WERI-Rb-1 (cell line): ENCODE data around the gene OR2H2.

Experiments
- DNase-seq: peaks from one replicate; pipeline ENCODE4 v3.0.0-alpha.2; 2020
- H3K27ac ChIP-seq: fragments of 250-450 bp; sonication (Bioruptor Pico); 2 replicates; pipeline ENCODE4 v1.5.1; 2020; ENCODE audit warnings: mild to moderate bottlenecking, moderate library complexity
- H3K27me3 ChIP-seq: fragments of 250-450 bp; sonication (Bioruptor Pico); 2 replicates; pipeline ENCODE4 v1.5.1; 2021; ENCODE audit warnings: mild to moderate bottlenecking, low read depth, moderate library complexity; ENCODE audit not compliant: insufficient read depth, severe bottlenecking
- H3K36me3 ChIP-seq: fragments of 250-450 bp; sonication (Bioruptor Pico); 2 replicates; pipeline ENCODE4 v1.5.1; 2020; ENCODE audit warnings: mild to moderate bottlenecking, moderate library complexity
- H3K4me3 ChIP-seq: 2 replicates; pipeline ENCODE4 v1.5.1; 2011; ENCODE audit warnings: low read depth, mild to moderate bottlenecking, control low read depth, low read length
- H3K9me3 ChIP-seq: fragments of 250-450 bp; sonication (Bioruptor Pico); 2 replicates; pipeline ENCODE4 v1.5.1; 2021; ENCODE audit warnings: mild to moderate bottlenecking, moderate library complexity; ENCODE audit not compliant: severe bottlenecking
- CTCF ChIP-seq: IDR thresholded peaks from 2 replicates; pipeline ENCODE4 v1.5.1; 2011; ENCODE audit warnings: low read depth, mild to moderate bottlenecking, control low read depth, inconsistent platforms, low read length

Gene OR2H2

GRCh38 chr6:29619578-29620160, 34.7 kb downstream of the OR2H2 start:
- Histone ChIP-seq H3K27me3 (no peaks in the 10 kb centered on the region), H3K9me3 (no peaks in the 10 kb centered on the region), H3K27ac (no peak overlapping the region), H3K36me3 (peaks cover 73% of the 10 kb centered on the region), H3K4me3 (no peak overlapping the region)
- no peak for DNase-seq
- no peak for TF ChIP-seq CTCF

DNA sequence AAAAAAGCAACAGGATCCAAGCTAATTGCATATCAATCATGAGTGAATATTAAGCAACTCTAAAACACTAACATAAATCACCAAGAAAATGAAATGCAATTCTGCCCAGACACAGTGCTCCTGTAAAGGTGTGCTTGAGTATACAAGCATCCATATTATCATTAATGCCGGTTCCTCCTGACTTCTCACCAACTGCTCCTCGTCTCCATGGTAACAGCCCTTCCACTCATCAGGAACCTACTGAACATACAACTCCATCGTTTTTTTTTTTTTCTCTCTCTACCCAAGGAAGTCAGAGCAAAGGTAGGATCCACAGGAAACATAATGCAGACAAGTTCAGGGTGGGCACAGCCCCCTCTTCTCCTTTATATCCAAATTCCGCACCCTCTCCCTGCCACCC, 35.7 kb downstream of the OR2H2 start:
- TF ChIP-seq CTCF: no peak
- no peaks in the 10 kb centered on the region for H3K27me3 ChIP-seq
- DNase-seq: no peak
- H3K36me3 ChIP-seq: peaks cover 79% of the 10 kb centered on the region
- H3K9me3 ChIP-seq: no peaks in the 10 kb centered on the region
- H3K27ac ChIP-seq: no peak overlapping the region
- no peak overlapping the region for H3K4me3 ChIP-seq

DNA sequence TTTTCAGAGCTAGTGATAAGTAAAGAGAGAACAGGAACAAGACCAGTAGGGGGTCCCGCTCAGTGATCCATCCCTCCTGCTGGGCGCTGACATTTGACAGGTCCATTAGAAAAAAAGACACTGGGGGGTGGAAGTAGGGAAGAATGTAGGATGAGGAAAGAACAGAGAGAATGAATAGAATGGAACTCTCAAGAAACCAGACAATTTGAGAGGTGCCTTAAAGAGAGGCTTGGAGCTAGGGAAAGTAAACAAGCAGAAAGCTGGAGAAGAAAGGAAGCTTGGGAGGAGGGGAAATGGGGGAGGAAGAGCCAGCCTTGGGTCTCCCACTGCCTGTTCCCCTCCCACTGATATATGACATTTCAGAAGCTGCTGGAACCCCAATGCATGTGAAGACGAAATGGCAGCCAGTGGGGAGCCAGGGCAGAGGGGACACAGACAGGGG, 39.6 kb downstream of the OR2H2 start:
- no peaks in the 10 kb centered on the region for H3K27me3 ChIP-seq
- TF ChIP-seq CTCF: no peak
- H3K27ac ChIP-seq: no peak overlapping the region
- no peaks in the 10 kb centered on the region for H3K9me3 ChIP-seq
- no peak overlapping the region for H3K4me3 ChIP-seq
- peaks cover 52% of the 10 kb centered on the region for H3K36me3 ChIP-seq
- no peak for DNase-seq

DNA sequence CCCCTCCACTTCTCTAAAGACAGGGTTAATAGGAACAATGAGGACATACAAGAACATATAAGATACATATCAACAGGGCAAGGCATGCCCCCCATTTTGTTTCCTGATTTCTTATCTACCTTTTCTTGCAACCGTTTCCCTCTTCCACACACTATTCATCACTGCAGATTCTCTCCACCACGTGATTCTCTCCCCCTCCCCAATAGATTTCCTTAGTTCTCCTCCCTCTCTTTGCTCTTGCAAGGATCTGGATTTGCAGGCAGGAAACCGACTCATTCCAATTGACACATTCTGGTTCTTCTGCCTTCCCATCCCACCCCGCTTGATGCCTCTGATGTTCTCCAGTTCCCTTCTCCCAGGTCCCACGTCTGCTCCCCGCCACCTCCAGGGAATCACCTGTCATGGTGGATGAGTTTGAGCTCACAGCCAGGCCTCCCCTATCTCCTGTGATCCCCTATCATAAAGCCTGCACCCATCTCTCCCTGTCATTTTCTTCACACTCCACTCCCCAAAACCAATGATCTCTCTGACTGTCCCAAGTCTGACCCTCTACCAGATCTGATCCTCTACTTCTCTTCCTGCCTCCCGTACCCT, 40.5 kb downstream of the OR2H2 start:
- Histone ChIP-seq H3K4me3 (no peak overlapping the region), H3K36me3 (peaks cover 45% of the 10 kb centered on the region), H3K9me3 (no peaks in the 10 kb centered on the region), H3K27ac (no peak overlapping the region), H3K27me3 (no peaks in the 10 kb centered on the region)
- DNase-seq: no peak
- TF ChIP-seq CTCF: no peak

GRCh38 chr6:29626948-29627754, 42.2 kb downstream of the OR2H2 start:
- H3K27ac ChIP-seq: no peak overlapping the region
- no peak for DNase-seq
- no peaks in the 10 kb centered on the region for H3K27me3 ChIP-seq
- TF ChIP-seq CTCF: no peak
- H3K4me3 ChIP-seq: peak overlapping the region; percentile 49
- peaks cover 40% of the 10 kb centered on the region for H3K36me3 ChIP-seq
- H3K9me3 ChIP-seq: no peaks in the 10 kb centered on the region
